ENCODE results near the gene MARCHF6.
"Not testable (repeated sequence)": the region's sequence is repeated elsewhere in the genome, so short reads cannot be mapped to it uniquely, and the experiment has no call there.

The MARCHF6 gene

GRCh38 chr5:10343486-10343885 is 10.0 kb upstream of the MARCHF6 start:
- FAIRE-seq (no peak), DNase-seq (ENCODE audit: insufficient read length, low spot score) (no peak)
- TF ChIP-seq POLR2A (IDR thresholded peaks at IDR 0.05; ENCODE audit: low read depth, low read length) = no peak
- no peak for TF ChIP-seq POU2F2 (IDR thresholded peaks at IDR 0.05; ENCODE audit: low read depth, low read length)
- TF ChIP-seq POLR2AphosphoS5 (IDR thresholded peaks at IDR 0.05; ENCODE audit: low read depth, low read length) = no peak
- no peak for TF ChIP-seq TAF1 (IDR thresholded peaks at IDR 0.05; ENCODE audit: low read depth, low read length)
- TF ChIP-seq PAX5 (IDR thresholded peaks at IDR 0.05; ENCODE audit: insufficient read depth, low read length, severe bottlenecking) = no peak
- no peak for TF ChIP-seq SPI1 (IDR thresholded peaks at IDR 0.05; ENCODE audit: low read depth, low read length)

- not testable (repeated sequence) for FAIRE-seq; DNase-seq (ENCODE audit: insufficient read length, low spot score)
Measured at GRCh38 chr5:10344461-10345106, 8.9 kb upstream of the MARCHF6 start.

- FAIRE-seq = no peak
- no peak for DNase-seq (ENCODE audit: insufficient read length, low spot score)
- TF ChIP-seq POLR2AphosphoS5 (IDR thresholded peaks at IDR 0.05; ENCODE audit: low read depth, low read length) (no peak), SPI1 (IDR thresholded peaks at IDR 0.05; ENCODE audit: low read depth, low read length) (no peak), TAF1 (IDR thresholded peaks at IDR 0.05; ENCODE audit: low read depth, low read length) (no peak), POLR2A (IDR thresholded peaks at IDR 0.05; ENCODE audit: low read depth, low read length) (no peak), POU2F2 (IDR thresholded peaks at IDR 0.05; ENCODE audit: low read depth, low read length) (no peak), PAX5 (IDR thresholded peaks at IDR 0.05; ENCODE audit: insufficient read depth, low read length, severe bottlenecking) (no peak)
Measured at GRCh38 chr5:10348258-10348657, 5.2 kb upstream of the MARCHF6 start.

- DNase-seq (ENCODE audit: insufficient read length, low spot score) (no peak), FAIRE-seq (peak; percentile 5)
Measured at GRCh38 chr5:10351199-10351905, 2.1 kb upstream of the MARCHF6 start.

GRCh38 chr5:10351919-10352318 is 1.6 kb upstream of the MARCHF6 start:
- peak; percentile 16 for FAIRE-seq
- TF ChIP-seq PAX5 (IDR thresholded peaks at IDR 0.05; ENCODE audit: insufficient read depth, low read length, severe bottlenecking) (no peak), TAF1 (IDR thresholded peaks at IDR 0.05; ENCODE audit: low read depth, low read length) (no peak), POLR2A (IDR thresholded peaks at IDR 0.05; ENCODE audit: low read depth, low read length) (no peak), POLR2AphosphoS5 (IDR thresholded peaks at IDR 0.05; ENCODE audit: low read depth, low read length) (no peak), POU2F2 (IDR thresholded peaks at IDR 0.05; ENCODE audit: low read depth, low read length) (no peak), SPI1 (IDR thresholded peaks at IDR 0.05; ENCODE audit: low read depth, low read length) (no peak)

More at GRCh38 chr5:10351199-10351905, 2.1 kb upstream of the MARCHF6 start:
- TF ChIP-seq TAF1 (IDR thresholded peaks at IDR 0.05; ENCODE audit: low read depth, low read length) = no peak
- no peak for TF ChIP-seq POLR2A (IDR thresholded peaks at IDR 0.05; ENCODE audit: low read depth, low read length)

GRCh38 chr5:10352430-10353240 is 860 bp upstream of the MARCHF6 start:
- FAIRE-seq = no peak
- TF ChIP-seq SPI1 (IDR thresholded peaks at IDR 0.05; ENCODE audit: low read depth, low read length) (peak; percentile 70), POU2F2 (IDR thresholded peaks at IDR 0.05; ENCODE audit: low read depth, low read length) (no peak)
- DNase-seq (ENCODE audit: insufficient read length, low spot score) = no peak

More at GRCh38 chr5:10351919-10352318, 1.6 kb upstream of the MARCHF6 start:
- no peak for DNase-seq (ENCODE audit: insufficient read length, low spot score)

DNA sequence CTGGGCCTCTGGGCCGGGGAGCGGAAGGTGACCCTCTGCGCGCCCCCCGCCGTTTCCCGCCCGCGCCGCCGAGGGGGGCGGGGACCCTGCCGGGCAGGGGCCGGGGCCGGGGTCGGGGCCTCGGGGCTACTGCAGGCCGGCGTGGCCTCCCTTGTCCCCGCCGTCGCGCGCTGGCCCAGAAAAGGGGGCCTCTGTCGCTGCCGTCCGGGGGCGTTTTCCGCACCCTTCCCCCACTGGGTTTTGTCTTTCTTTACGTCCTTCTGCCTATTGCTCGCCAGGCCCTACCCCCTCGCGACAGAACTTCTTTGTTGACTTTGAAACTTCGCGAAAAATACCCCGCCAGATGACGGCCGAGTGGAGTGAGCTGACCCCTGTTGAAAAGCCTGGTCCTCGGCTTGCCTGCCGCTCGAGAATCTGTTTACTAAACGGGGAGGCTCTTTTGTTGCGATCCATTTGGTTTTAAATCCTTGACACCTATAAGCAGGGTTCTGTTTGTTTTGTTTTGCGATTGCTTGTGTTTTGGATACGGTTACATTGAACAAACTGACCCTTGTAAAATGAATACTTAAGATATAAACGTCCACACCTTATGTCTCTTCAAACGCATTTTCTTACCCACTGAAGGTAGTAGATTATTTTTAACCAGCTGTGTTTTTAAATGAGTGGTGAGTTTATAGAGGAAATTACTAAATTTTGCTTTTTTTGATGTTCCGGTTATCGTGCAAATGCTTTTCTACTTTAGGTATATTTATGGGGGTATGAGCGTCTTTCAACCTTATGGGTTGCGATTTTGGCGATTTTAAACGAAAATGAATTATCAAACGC is 765 bp downstream of the MARCHF6 start:
- TF ChIP-seq POLR2AphosphoS5 (IDR thresholded peaks at IDR 0.05; ENCODE audit: low read depth, low read length) (no peak), POU2F2 (IDR thresholded peaks at IDR 0.05; ENCODE audit: low read depth, low read length) (no peak), SPI1 (IDR thresholded peaks at IDR 0.05; ENCODE audit: low read depth, low read length) (no peak), TAF1 (IDR thresholded peaks at IDR 0.05; ENCODE audit: low read depth, low read length) (peak; percentile 16; the same call in 1 of the 2 replicates), PAX5 (IDR thresholded peaks at IDR 0.05; ENCODE audit: insufficient read depth, low read length, severe bottlenecking) (no peak)
- no peak for FAIRE-seq
- DNase-seq (ENCODE audit: insufficient read length, low spot score) = no peak

DNA sequence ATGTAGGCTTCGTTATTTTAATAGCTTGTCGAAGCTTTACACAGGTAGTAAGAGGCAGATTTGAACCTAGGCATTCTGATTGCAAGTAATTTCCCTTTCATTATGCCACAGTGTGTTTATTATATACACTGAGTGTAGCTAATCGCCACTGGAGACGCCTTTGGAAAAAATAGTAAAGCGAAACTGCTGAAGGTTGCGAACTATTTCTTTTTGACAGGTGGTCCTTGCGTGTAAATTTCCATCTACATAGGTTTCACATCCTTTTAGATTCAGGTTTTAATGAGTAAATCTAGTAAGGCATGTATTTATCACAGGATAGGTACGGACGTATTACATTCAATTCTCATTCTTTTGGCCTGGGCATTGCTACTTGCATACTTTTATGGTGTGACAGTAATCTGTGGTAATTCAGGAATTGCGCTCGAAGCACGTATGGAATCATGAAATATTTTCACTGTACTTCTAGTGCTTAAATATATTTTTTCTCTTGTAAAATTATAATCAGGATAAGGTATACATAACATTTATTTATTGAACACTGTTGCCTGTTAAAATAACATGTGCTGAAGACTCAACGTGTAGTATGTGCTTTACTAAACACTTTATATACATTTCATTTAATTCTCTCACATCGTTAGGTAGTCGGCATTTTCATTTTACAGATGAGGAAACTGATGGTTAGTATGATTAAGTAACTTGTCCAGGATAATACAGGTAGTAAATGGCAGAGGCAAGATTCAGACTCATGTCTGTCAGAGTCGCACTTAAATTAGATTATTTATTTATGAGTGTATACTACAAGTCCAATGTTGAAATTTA is 1.8 kb downstream of the MARCHF6 start:
- DNase-seq (ENCODE audit: insufficient read length, low spot score) (no peak), FAIRE-seq (peak; percentile 51)
- TF ChIP-seq POLR2A (IDR thresholded peaks at IDR 0.05; ENCODE audit: low read depth, low read length) (no peak), POLR2AphosphoS5 (IDR thresholded peaks at IDR 0.05; ENCODE audit: low read depth, low read length) (peak; percentile 31; the same call in 1 of the 2 replicates), TAF1 (IDR thresholded peaks at IDR 0.05; ENCODE audit: low read depth, low read length) (no peak), SPI1 (IDR thresholded peaks at IDR 0.05; ENCODE audit: low read depth, low read length) (peak; percentile 76)

- FAIRE-seq (no peak), DNase-seq (ENCODE audit: insufficient read length, low spot score) (no peak)
- TF ChIP-seq PAX5 (IDR thresholded peaks at IDR 0.05; ENCODE audit: insufficient read depth, low read length, severe bottlenecking) (no peak), POLR2AphosphoS5 (IDR thresholded peaks at IDR 0.05; ENCODE audit: low read depth, low read length) (no peak), POLR2A (IDR thresholded peaks at IDR 0.05; ENCODE audit: low read depth, low read length) (no peak), POU2F2 (IDR thresholded peaks at IDR 0.05; ENCODE audit: low read depth, low read length) (no peak), TAF1 (IDR thresholded peaks at IDR 0.05; ENCODE audit: low read depth, low read length) (no peak), SPI1 (IDR thresholded peaks at IDR 0.05; ENCODE audit: low read depth, low read length) (no peak)
Measured at GRCh38 chr5:10358999-10359398, 5.5 kb downstream of the MARCHF6 start.

Measured in GM12891 (cell line).